Testis (tissue), 2 donors: Measurements from ENCODE around the gene SLC9A8.

Experiments used
- CTCF ChIP-seq, 3 experiments: fragments of 450-650 bp in 2 of 3; fragments of 200-600 bp in 1 of 3; sonication (generic) in 1 of 3; IDR thresholded peaks; one replicate each; pipeline ENCODE4 v1.5.1; 2016 to 2019; ENCODE audit warnings: antibody characterized with exemption in 3 of 3, mild to moderate bottlenecking in 2 of 3, moderate library complexity in 1 of 3
- POLR2A ChIP-seq: fragments of 450-650 bp; IDR thresholded peaks from one replicate; pipeline ENCODE4 v1.6.1; 2017; ENCODE audit warnings: antibody characterized with exemption, mild to moderate bottlenecking, moderate library complexity

- TF ChIP-seq CTCF (IDR thresholded peaks at IDR 0.05) (no peak), POLR2A (no peak)
Measured at GRCh38 chr20:49784291-49784690, 28.3 kb upstream of the SLC9A8 start.
